Loucy (cell line): ENCODE measurements around the gene LRRC27.

Experiments used
- H2AFZ ChIP-seq: fragments of 200-600 bp; sonication (generic); 2 replicates; pipeline ENCODE4 v1.6.0; 2016; ENCODE audit warnings: antibody characterized with exemption, mild to moderate bottlenecking, low read length, moderate library complexity
- H3F3A ChIP-seq: fragments of 200-600 bp; 2 replicates; pipeline ENCODE4 v1.6.0; 2016; ENCODE audit warnings: antibody characterized with exemption, low read depth, mild to moderate bottlenecking
- H3K27me3 ChIP-seq: fragments of 200-600 bp; sonication (generic); 2 replicates; pipeline ENCODE4 v1.6.1; 2014; ENCODE audit warnings: low read length, mild to moderate bottlenecking; ENCODE audit not compliant: insufficient read depth, poor library complexity, severe bottlenecking
- H3K36me3 ChIP-seq: fragments of 200-600 bp; sonication (generic); 2 replicates; pipeline ENCODE4 v1.6.1; 2016; ENCODE audit warnings: low read length; ENCODE audit not compliant: insufficient read depth
- H3K4me1 ChIP-seq: fragments of 200-600 bp; sonication (generic); 2 replicates; pipeline ENCODE4 v1.5.1; 2014; ENCODE audit warnings: low read length, mild to moderate bottlenecking; ENCODE audit not compliant: insufficient read depth, poor library complexity, severe bottlenecking
- H3K4me2 ChIP-seq: fragments of 200-600 bp; sonication (generic); 2 replicates; pipeline ENCODE4 v1.6.0; 2014; ENCODE audit warnings: antibody characterized with exemption, low read length, low read depth, mild to moderate bottlenecking; ENCODE audit not compliant: poor library complexity, severe bottlenecking
- H3K4me3 ChIP-seq: fragments of 200-600 bp; sonication (generic); 2 replicates; pipeline ENCODE4 v1.5.1; 2014; ENCODE audit warnings: low read length, mild to moderate bottlenecking, mixed read lengths; ENCODE audit not compliant: poor library complexity, severe bottlenecking
- H3K79me2 ChIP-seq: fragments of 200-600 bp; sonication (generic); 2 replicates; pipeline ENCODE4 v1.6.1; 2014; ENCODE audit warnings: low read length; ENCODE audit not compliant: insufficient read depth
- H3K9ac ChIP-seq: fragments of 200-600 bp; sonication (generic); 2 replicates; pipeline ENCODE4 v1.6.0; 2014; ENCODE audit warnings: mild to moderate bottlenecking, low read depth, low read length, moderate library complexity; ENCODE audit not compliant: poor library complexity, severe bottlenecking
- H3K9me2 ChIP-seq: fragments of 200-600 bp; sonication (generic); replicated peaks from 2 replicates; pipeline ENCODE4 v1.6.1; 2016; ENCODE audit warnings: low read depth, low read length, mixed read lengths
- H3K9me3 ChIP-seq: fragments of 200-600 bp; sonication (generic); 2 replicates; pipeline ENCODE4 v1.6.1; 2014; ENCODE audit warnings: mild to moderate bottlenecking, antibody characterized with exemption, low read length, low read depth; ENCODE audit not compliant: insufficient read depth
- H4K20me1 ChIP-seq: fragments of 200-600 bp; sonication (generic); 2 replicates; pipeline ENCODE4 v1.6.0; 2014; ENCODE audit warnings: antibody characterized with exemption, low read length, mild to moderate bottlenecking; ENCODE audit not compliant: insufficient read depth, poor library complexity, severe bottlenecking
- EZH2phosphoT487 ChIP-seq: fragments of 200-600 bp; IDR thresholded peaks from 2 replicates; pipeline ENCODE4 v1.6.1; 2018; ENCODE audit warnings: antibody characterized with exemption, mild to moderate bottlenecking, moderate library complexity, borderline replicate concordance
- TF ChIP-seq, protein P1 (sequence below): fragments of 200-600 bp; sonication (generic); conservative IDR thresholded peaks from 2 replicates; pipeline ENCODE4 v1.5.1; 2014; ENCODE audit warnings: mild to moderate bottlenecking, antibody characterized with exemption, low read length

LRRC27 gene

DNA sequence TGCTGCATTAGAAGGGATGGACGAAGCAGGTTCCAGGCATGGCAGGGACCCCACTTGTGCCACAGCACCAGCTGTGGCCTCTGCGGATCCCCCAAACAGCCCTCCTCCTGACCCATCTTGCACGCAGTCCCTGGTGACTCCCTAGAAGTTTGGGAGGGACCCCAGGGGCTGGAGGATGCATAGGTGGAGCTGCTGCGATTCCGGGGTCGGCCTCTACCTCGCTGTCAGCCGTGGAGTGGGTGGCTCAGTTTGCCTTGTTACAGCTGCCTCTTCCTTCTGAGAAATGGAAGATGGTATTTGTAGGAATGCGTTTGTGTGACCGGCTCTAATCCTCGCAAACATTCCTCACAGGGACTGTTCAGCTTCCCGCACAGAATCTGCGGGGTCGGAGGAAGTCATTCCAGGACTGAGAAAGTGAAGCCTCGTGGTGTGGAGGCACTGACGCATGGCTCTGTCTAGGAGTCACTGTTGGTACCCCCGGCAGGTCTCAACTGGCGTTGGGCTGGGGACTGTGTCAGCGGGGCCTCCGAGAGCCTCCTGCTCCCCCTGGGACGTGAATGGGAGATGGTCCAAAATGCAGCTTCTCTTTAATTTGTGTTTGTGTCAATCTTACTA, 82.5 kb downstream of the LRRC27 start:
- Histone ChIP-seq H3K4me2 (no peak overlapping the region), H3K36me3 (peaks cover 22% of the 10 kb centered on the region; the same call in 1 of the 2 replicates), H3F3A (no peaks in the 10 kb centered on the region), H4K20me1 (peaks cover 12% of the 10 kb centered on the region), H3K4me3 (no peak overlapping the region), H3K79me2 (peaks cover 65% of the 10 kb centered on the region; the same call in 1 of the 2 replicates), H2AFZ (no peak overlapping the region), H3K4me1 (peaks cover 16% of the 10 kb centered on the region), H3K9ac (no peak overlapping the region), H3K27me3 (no peaks in the 10 kb centered on the region), H3K9me3 (no peaks in the 10 kb centered on the region), H3K9me2 (no peaks in the 10 kb centered on the region)
- TF ChIP-seq, protein P1, sequence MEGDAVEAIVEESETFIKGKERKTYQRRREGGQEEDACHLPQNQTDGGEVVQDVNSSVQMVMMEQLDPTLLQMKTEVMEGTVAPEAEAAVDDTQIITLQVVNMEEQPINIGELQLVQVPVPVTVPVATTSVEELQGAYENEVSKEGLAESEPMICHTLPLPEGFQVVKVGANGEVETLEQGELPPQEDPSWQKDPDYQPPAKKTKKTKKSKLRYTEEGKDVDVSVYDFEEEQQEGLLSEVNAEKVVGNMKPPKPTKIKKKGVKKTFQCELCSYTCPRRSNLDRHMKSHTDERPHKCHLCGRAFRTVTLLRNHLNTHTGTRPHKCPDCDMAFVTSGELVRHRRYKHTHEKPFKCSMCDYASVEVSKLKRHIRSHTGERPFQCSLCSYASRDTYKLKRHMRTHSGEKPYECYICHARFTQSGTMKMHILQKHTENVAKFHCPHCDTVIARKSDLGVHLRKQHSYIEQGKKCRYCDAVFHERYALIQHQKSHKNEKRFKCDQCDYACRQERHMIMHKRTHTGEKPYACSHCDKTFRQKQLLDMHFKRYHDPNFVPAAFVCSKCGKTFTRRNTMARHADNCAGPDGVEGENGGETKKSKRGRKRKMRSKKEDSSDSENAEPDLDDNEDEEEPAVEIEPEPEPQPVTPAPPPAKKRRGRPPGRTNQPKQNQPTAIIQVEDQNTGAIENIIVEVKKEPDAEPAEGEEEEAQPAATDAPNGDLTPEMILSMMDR: no peak
- no peak for TF ChIP-seq EZH2phosphoT487

- Histone ChIP-seq H4K20me1 (peaks cover 5% of the 10 kb centered on the region), H3K9me2 (no peaks in the 10 kb centered on the region), H3K4me1 (peaks cover 23% of the 10 kb centered on the region), H3K9ac (no peak overlapping the region), H3K4me2 (no peak overlapping the region), H3K27me3 (no peaks in the 10 kb centered on the region), H2AFZ (no peak overlapping the region), H3F3A (peaks cover 3% of the 10 kb centered on the region; the same call in 1 of the 2 replicates), H3K36me3 (peaks cover 22% of the 10 kb centered on the region; the same call in 1 of the 2 replicates), H3K9me3 (no peaks in the 10 kb centered on the region), H3K4me3 (no peak overlapping the region), H3K79me2 (peaks cover 65% of the 10 kb centered on the region; the same call in 1 of the 2 replicates)
- no peak for TF ChIP-seq EZH2phosphoT487
- TF ChIP-seq, protein P1: no peak
Observed at GRCh38 chr10:132415255-132415654, 83.3 kb downstream of the LRRC27 start.

DNA sequence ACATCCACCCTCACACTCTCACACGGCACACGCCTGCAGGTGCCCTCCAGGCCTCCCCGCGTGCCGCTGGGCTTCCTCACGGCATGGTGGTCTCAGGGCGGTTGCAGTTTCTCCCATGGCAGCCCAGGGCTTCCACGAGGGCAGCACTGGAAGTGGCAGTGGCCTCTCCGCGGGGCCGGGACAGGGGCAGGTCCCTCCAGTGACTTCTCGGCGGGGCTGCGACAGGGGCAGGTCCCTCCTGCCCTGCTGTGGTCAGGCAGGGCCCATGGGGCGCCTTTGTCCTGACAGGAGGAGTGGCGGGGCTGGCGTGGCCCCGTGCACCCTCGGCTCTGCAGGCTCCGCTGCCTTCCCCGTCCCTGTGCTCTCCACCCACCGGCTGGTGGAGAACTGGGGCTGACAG, 84.0 kb downstream of the LRRC27 start:
- Histone ChIP-seq H3K4me1 (peaks cover 30% of the 10 kb centered on the region), H3K79me2 (peaks cover 59% of the 10 kb centered on the region; the same call in 1 of the 2 replicates), H3K36me3 (peaks cover 22% of the 10 kb centered on the region; the same call in 1 of the 2 replicates), H3K9ac (no peak overlapping the region), H3K4me3 (no peak overlapping the region), H3K9me2 (no peaks in the 10 kb centered on the region), H3K9me3 (no peaks in the 10 kb centered on the region), H4K20me1 (peaks cover 5% of the 10 kb centered on the region), H2AFZ (no peak overlapping the region), H3F3A (peaks cover 7% of the 10 kb centered on the region; the same call in 1 of the 2 replicates), H3K4me2 (no peak overlapping the region), H3K27me3 (no peaks in the 10 kb centered on the region)
- TF ChIP-seq EZH2phosphoT487: no peak
- TF ChIP-seq, protein P1: no peak
